Breast epithelium (tissue), 4 donors: Measurements from ENCODE around the gene SLC25A27. TPM values are rescaled to one million over a fixed set of nuclear protein-coding genes. Genes with fewer than 3 reads are reported as not detected.

Source experiments
- DNase-seq, 2 donors: peaks; one replicate each; pipeline ENCODE4 v3.0.0-alpha.2; 2019; ENCODE audit warnings: low spot score in 2 of 2
- H3K27ac ChIP-seq, 2 donors: fragments of 200-600 bp; sonication (generic) in 1 of 2; one replicate each; pipeline ENCODE4 v1.5.1; 2016 to 2019; ENCODE audit warnings: mild to moderate bottlenecking in 1 of 2
- H3K27me3 ChIP-seq, 2 donors: fragments of 200-600 bp; sonication (generic) in 1 of 2; one replicate each; pipeline versions ENCODE4 v1.5.1 to v1.6.0; 2017 to 2019; ENCODE audit warnings: control low read depth in 1 of 2, mild to moderate bottlenecking in 1 of 2
- H3K36me3 ChIP-seq: fragments of 200-600 bp; one replicate; pipeline ENCODE4 v1.5.1; 2019
- H3K4me1 ChIP-seq, 2 donors: fragments of 200-600 bp; sonication (generic); one replicate each; pipeline ENCODE4 v1.5.1; 2016 to 2019; ENCODE audit warnings: control low read depth in 1 of 2
- H3K4me3 ChIP-seq, 3 donors: fragments of 200-600 bp; sonication (generic); 1 replicate in 2 of 3; 2 replicates in 1 of 3; pipeline ENCODE4 v1.5.1; 2016 to 2019; ENCODE audit warnings: mild to moderate bottlenecking in 3 of 3, moderate library complexity in 2 of 3
- H3K9me3 ChIP-seq, 2 donors: fragments of 200-600 bp; sonication (generic) in 1 of 2; one replicate each; pipeline ENCODE4 v1.5.1; 2016 to 2019; ENCODE audit warnings: control low read depth in 1 of 2
- CTCF ChIP-seq, 3 donors: fragments of 450-650 bp; IDR thresholded peaks; one replicate each; pipeline ENCODE4 v1.5.1; 2016 to 2017; ENCODE audit warnings: antibody characterized with exemption in 3 of 3, mild to moderate bottlenecking in 3 of 3, moderate library complexity in 3 of 3
- POLR2A ChIP-seq: fragments of 450-650 bp; IDR thresholded peaks from one replicate; pipeline ENCODE4 v1.6.1; 2016; ENCODE audit warnings: antibody characterized with exemption, mild to moderate bottlenecking, moderate library complexity
- POLR2AphosphoS5 ChIP-seq, 3 donors: sonication (generic); formaldehyde crosslinking; IDR thresholded peaks; one replicate each; pipeline ENCODE4 v1.6.1; 2017; ENCODE audit warnings: antibody characterized with exemption in 3 of 3
- intact Hi-C: fragments of 100-400 bp; cut with DNase I; formaldehyde crosslinking; loops from one replicate; pipeline ENCODE4 v1.15.1; 2023; ENCODE audit warnings: low total_unique reads
- total RNA-seq, 3 donors: library from RNA; depleted of rRNA; stranded (reverse); fragments of >200 nt; gene quantifications; one replicate each; pipeline ENCODE4 v1.1.0, GENCODE V29; 2016

Gene SLC25A27
- total RNA-seq, 3 donors from 2014 or later = 27.0 to 81.7 (median 37.4) TPM

- H3K9me3 ChIP-seq = peaks cover 0 to 5% of the 10 kb centered on the region in 2 donors
- H3K27me3 ChIP-seq = no peaks in the 10 kb centered on the region
- no peak within 1 kb of the TSS for H3K4me3 ChIP-seq
- intact Hi-C loops = no loop called here
- H3K27ac ChIP-seq = no peak within 1 kb of the TSS
- no peaks in the 10 kb centered on the region for H3K36me3 ChIP-seq
- DNase-seq = no peak
- no peaks in the 10 kb centered on the region for H3K4me1 ChIP-seq
- TF ChIP-seq POLR2A (no peak), POLR2AphosphoS5 (IDR thresholded peaks at IDR 0.05) (no peak), CTCF (IDR thresholded peaks at IDR 0.05) (no peak)
Measured at GRCh38 chr6:46687619-46688097, 34.9 kb downstream of the SLC25A27 start, which contains the start of gene TDRD6. Gene TDRD6 (plus strand): TSS chr6:46687885. CDS start chr6:46688129, 244 bp downstream.

GRCh38 chr6:46688117-46688965 is 35.6 kb downstream of the SLC25A27 start:
- TF ChIP-seq POLR2AphosphoS5 (IDR thresholded peaks at IDR 0.05) (no peak), CTCF (IDR thresholded peaks at IDR 0.05) (no peak), POLR2A (no peak)

GRCh38 chr6:46688966-46689335 is 36.2 kb downstream of the SLC25A27 start:
- intact Hi-C loops = no loop called here
- H3K4me1 ChIP-seq = no peaks in the 10 kb centered on the region
- peaks cover 0 to 5% of the 10 kb centered on the region in 2 donors for H3K9me3 ChIP-seq
- H3K36me3 ChIP-seq = no peaks in the 10 kb centered on the region
- no peak overlapping the region for H3K27ac ChIP-seq
- no peak overlapping the region for H3K4me3 ChIP-seq
- DNase-seq = no peak
- TF ChIP-seq POLR2A = no peak
- no peak for TF ChIP-seq CTCF (IDR thresholded peaks at IDR 0.05)
- TF ChIP-seq POLR2AphosphoS5 (IDR thresholded peaks at IDR 0.05) = no peak
- H3K27me3 ChIP-seq = no peaks in the 10 kb centered on the region

More at GRCh38 chr6:46688117-46688965, 35.6 kb downstream of the SLC25A27 start:
- Histone ChIP-seq H3K36me3 (no peaks in the 10 kb centered on the region), H3K9me3 (peaks cover 0 to 5% of the 10 kb centered on the region in 2 donors), H3K4me3 (no peak overlapping the region), H3K27ac (no peak overlapping the region), H3K27me3 (no peaks in the 10 kb centered on the region), H3K4me1 (no peaks in the 10 kb centered on the region)
- no peak for DNase-seq
- intact Hi-C loops = no loop called here

- intact Hi-C loops = no loop called here
- Histone ChIP-seq H3K9me3 (peaks cover 0 to 5% of the 10 kb centered on the region in 2 donors), H3K27ac (no peak overlapping the region), H3K27me3 (no peaks in the 10 kb centered on the region), H3K4me1 (no peaks in the 10 kb centered on the region), H3K36me3 (no peaks in the 10 kb centered on the region), H3K4me3 (no peak overlapping the region)
- TF ChIP-seq CTCF (IDR thresholded peaks at IDR 0.05) = no peak
- TF ChIP-seq POLR2AphosphoS5 (IDR thresholded peaks at IDR 0.05) = no peak
- TF ChIP-seq POLR2A = no peak
- no peak for DNase-seq
Measured at GRCh38 chr6:46689657-46690056, 36.9 kb downstream of the SLC25A27 start.

GRCh38 chr6:46690141-46690755 is 37.5 kb downstream of the SLC25A27 start:
- DNase-seq = no peak
- no peaks in the 10 kb centered on the region for H3K36me3 ChIP-seq
- no peak overlapping the region for H3K4me3 ChIP-seq
- peaks cover 0 to 5% of the 10 kb centered on the region in 2 donors for H3K9me3 ChIP-seq
- H3K27me3 ChIP-seq = no peaks in the 10 kb centered on the region
- TF ChIP-seq CTCF (IDR thresholded peaks at IDR 0.05) (no peak), POLR2A (no peak), POLR2AphosphoS5 (IDR thresholded peaks at IDR 0.05) (no peak)
- no peak overlapping the region for H3K27ac ChIP-seq
- intact Hi-C loops = no loop called here
- H3K4me1 ChIP-seq = no peaks in the 10 kb centered on the region
